Neural progenitor cell (in vitro differentiated cells): Measurements from ENCODE around the gene IQGAP3.

Source experiments
- CTCF ChIP-seq: fragments of 200-600 bp; sonication (generic); IDR thresholded peaks from 2 replicates; pipeline ENCODE4 v1.5.1; 2017; ENCODE audit warnings: antibody characterized with exemption, mild to moderate bottlenecking
- EZH2phosphoT487 ChIP-seq: fragments of 200-600 bp; sonication (generic); IDR thresholded peaks from 2 replicates; pipeline ENCODE4 v1.6.1; 2017; ENCODE audit warnings: antibody characterized with exemption

GRCh38 chr1:156593661-156593989, 21.3 kb upstream of the IQGAP3 start:
- TF ChIP-seq CTCF: no peak
- no peak for TF ChIP-seq EZH2phosphoT487
